Activated T-helper 1 cell treated with anti-CD3 and anti-CD28 coated beads, Interleukin-12 subunit alpha, Interleukin-12 subunit beta, Interleukin-2, Interleukin-4 antibody, amounts not matched to agents 30 ng/mL and 10 ng/mL and 1 ng/mL, durations not matched to agents 14 hours and 24 hours and 36 hours (primary cell): ENCODE data around the gene SYDE2. TPM values are rescaled to one million over a fixed set of nuclear protein-coding genes. Genes with fewer than 3 reads are reported as not detected.

Experiments used
- DNase-seq: peaks from one replicate; pipeline ENCODE4 v3.0.0; 2021; ENCODE audit warnings: low spot score
- H3K27ac Mint-ChIP-seq: one replicate; pipeline ENCODE4 v1.8.0; 2021; ENCODE audit warnings: mild to moderate bottlenecking, mixed read lengths
- H3K27me3 Mint-ChIP-seq: one replicate; pipeline ENCODE4 v1.8.0; 2022; ENCODE audit warnings: mild to moderate bottlenecking, moderate library complexity, mixed read lengths; ENCODE audit not compliant: insufficient read depth
- H3K36me3 Mint-ChIP-seq: one replicate; pipeline ENCODE4 v1.8.0; 2021; ENCODE audit warnings: low read depth, mixed read lengths
- H3K4me1 Mint-ChIP-seq: one replicate; pipeline ENCODE4 v1.8.0; 2021; ENCODE audit warnings: low read depth, mixed read lengths
- H3K4me3 Mint-ChIP-seq: one replicate; pipeline ENCODE4 v1.8.0; 2021; ENCODE audit warnings: mild to moderate bottlenecking, moderate library complexity, mixed read lengths
- H3K9me3 Mint-ChIP-seq: one replicate; pipeline ENCODE4 v1.8.0; 2021; ENCODE audit warnings: mixed read lengths
- intact Hi-C: fragments of 100-400 bp; cut with micrococcal nuclease; formaldehyde crosslinking; loops from one replicate; pipeline ENCODE4 v1.15.1; 2024
- total RNA-seq: library from RNA; stranded (reverse); gene quantifications from 2 replicates; pipeline ENCODE4 v1.2.3, GENCODE V29; 2022

Gene SYDE2
- total RNA-seq, 1 donor from 2014 or later = 0.83 TPM

DNA sequence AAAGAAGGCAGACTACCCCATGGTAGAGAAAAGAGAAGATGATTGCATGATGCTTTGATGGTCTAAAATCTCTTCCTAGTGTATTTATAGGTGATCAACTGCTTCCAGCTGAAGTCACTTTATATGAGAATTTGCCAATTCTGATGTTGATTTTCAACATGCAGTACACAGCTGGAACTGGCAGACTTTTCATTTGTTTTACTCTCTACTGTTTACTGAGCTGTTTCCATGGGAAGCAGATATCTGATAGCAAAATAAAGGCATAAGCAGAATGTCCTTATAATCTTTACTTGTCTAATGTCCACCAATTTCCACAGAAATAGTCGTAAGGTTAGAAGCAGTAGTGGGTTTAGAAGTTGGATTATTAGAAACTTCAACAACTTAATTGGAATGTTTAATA is 74.9 kb downstream of the SYDE2 start:
- H3K36me3 Mint-ChIP-seq = no peaks in the 10 kb centered on the region
- no peak overlapping the region for H3K27ac Mint-ChIP-seq

DNA sequence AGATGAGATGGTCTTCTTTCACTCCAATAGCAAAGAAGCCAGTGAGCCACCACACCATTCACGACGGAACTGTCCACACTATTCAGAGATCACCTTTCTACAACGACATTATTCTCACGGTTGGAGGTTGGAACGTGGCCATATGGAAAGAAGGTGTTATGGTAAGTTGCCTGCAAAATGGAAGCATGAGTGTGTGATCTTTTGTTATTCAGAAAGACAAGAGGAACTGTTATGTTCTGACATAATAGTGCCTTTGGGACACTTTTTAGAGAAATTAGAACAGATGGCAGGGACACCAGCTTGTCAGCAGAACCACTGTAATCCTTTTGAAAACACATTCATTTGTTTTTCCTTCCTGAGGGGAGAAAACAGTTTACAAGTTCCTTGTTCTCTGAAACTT is 76.7 kb downstream of the SYDE2 start:
- Mint-ChIP-seq H3K27ac (no peak overlapping the region), H3K9me3 (no peaks in the 10 kb centered on the region), H3K4me3 (no peak overlapping the region), H3K4me1 (no peaks in the 10 kb centered on the region), H3K36me3 (no peaks in the 10 kb centered on the region), H3K27me3 (peaks cover 26% of the 10 kb centered on the region)
- DNase-seq = no peak
- intact Hi-C loops = no loop called here

More for the DNA sequence above, 74.9 kb downstream of the SYDE2 start:
- DNase-seq = no peak
- Mint-ChIP-seq H3K4me3 (no peak overlapping the region), H3K9me3 (no peaks in the 10 kb centered on the region), H3K27me3 (peaks cover 24% of the 10 kb centered on the region), H3K4me1 (no peaks in the 10 kb centered on the region)
- intact Hi-C loops = no loop called here

DNA sequence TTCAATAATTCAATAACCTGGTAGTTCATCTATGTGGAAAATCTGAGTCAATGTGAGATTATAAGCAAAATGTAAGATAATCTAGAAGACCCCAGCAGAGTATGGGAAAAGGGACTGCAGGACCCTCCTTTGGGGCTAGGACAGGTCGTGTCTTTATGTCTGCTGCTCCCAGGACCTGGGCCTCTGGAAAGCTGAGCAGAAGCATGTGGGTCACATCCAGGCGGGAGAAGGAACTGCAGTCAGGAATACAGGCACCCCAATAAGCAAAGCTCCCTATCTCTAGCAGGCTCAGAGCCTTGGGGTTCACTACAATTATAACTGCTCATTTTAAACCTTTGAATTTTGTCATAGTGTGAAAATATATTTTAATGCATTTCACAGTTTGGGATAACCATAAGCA is 78.6 kb downstream of the SYDE2 start:
- Mint-ChIP-seq H3K27ac (no peak overlapping the region), H3K4me1 (no peaks in the 10 kb centered on the region), H3K27me3 (peaks cover 17% of the 10 kb centered on the region), H3K36me3 (no peaks in the 10 kb centered on the region), H3K4me3 (no peak overlapping the region), H3K9me3 (no peaks in the 10 kb centered on the region)
- DNase-seq = no peak
- intact Hi-C loops = no loop called here

DNA sequence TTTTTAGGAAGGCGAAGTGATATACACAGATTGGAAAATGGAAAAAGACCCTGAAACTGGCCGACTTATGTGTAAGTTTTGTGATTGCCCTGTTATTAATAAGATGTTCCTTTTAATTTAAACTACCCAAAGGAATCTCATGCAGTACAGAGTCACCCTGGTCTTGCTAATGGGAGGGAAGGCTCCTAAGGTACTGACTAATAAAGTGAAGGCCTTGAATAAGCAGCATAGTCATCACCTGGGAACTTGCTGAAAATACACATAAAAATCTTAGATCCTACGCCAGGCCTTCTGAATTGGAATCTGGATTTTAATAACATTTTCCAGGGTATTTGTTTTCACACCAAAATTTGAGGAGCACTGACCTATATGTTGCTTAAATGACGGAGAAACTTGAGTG is 79.1 kb downstream of the SYDE2 start:
- peaks cover 16% of the 10 kb centered on the region for H3K27me3 Mint-ChIP-seq
- H3K27ac Mint-ChIP-seq = no peak overlapping the region
- no peaks in the 10 kb centered on the region for H3K4me1 Mint-ChIP-seq
- H3K36me3 Mint-ChIP-seq = no peaks in the 10 kb centered on the region
- no peak for DNase-seq
- intact Hi-C loops = no loop called here
- H3K9me3 Mint-ChIP-seq = no peaks in the 10 kb centered on the region
- H3K4me3 Mint-ChIP-seq = no peak overlapping the region

DNA sequence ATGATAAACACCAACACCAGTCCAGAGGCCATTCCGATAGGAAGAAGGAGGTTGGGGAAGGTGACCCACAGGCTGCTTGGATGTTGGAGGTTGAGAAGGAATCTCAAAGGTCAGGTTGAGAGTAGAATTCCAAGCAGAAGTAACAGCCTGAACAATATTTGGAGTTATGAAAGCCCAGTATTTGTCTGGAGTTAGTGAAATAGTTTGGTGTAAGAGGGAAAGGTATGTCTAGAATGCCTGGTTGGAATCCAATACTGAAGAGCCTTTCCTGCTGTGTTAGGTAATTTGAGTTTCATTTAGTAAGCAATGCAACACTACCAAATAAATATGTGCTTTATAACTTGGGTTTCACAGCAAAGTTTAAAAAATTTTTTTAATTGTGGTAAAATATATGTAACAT is 82.1 kb downstream of the SYDE2 start:
- H3K4me1 Mint-ChIP-seq = no peaks in the 10 kb centered on the region
- no peak overlapping the region for H3K4me3 Mint-ChIP-seq
- H3K27ac Mint-ChIP-seq = no peak overlapping the region
- intact Hi-C loops = no loop called here
- H3K9me3 Mint-ChIP-seq = no peaks in the 10 kb centered on the region
- DNase-seq = no peak
- H3K27me3 Mint-ChIP-seq = peaks cover 8% of the 10 kb centered on the region
- no peaks in the 10 kb centered on the region for H3K36me3 Mint-ChIP-seq

DNA sequence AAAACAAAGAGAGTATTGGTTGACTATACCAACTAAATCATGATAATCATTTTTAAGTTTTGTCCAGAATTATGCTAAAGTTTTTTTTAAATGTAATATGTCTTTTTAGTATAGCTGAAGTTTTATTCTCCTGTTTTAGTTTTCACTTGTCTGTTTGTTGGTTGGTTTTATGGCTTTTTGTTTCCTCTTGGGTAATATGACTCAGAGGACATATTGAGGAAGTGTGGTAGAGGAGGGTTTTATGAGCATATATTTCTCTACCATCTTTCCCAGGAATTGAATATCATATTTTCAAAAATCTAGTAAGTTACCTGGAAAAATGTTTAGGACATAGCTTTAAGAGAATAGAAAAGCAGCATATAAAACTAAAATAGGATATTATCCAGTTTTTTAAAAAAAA is 84.0 kb downstream of the SYDE2 start:
- peaks cover 9% of the 10 kb centered on the region for H3K27me3 Mint-ChIP-seq
- no peak overlapping the region for H3K27ac Mint-ChIP-seq
- no peaks in the 10 kb centered on the region for H3K36me3 Mint-ChIP-seq

DNA sequence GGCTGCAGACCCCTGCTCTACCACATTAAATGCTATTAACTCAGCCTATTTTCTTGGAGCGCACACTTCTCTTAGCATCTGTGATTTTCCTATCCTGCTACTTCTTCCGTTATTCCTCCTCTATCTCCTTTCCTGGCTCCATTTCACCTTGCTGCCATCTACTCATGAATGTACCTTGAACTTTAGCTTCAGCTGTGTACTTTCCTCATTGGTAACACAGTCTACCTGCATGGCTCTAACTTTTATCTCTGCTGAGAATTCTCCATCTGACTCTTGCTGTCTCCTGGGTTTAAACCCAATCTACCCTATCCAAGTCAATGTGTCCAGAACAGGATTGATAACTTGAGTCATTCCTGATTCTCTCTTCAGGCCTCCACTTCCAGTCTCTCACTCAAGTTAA is 84.9 kb downstream of the SYDE2 start:
- no peaks in the 10 kb centered on the region for H3K4me1 Mint-ChIP-seq
- H3K36me3 Mint-ChIP-seq = no peaks in the 10 kb centered on the region
- peaks cover 9% of the 10 kb centered on the region for H3K27me3 Mint-ChIP-seq
- H3K27ac Mint-ChIP-seq = no peak overlapping the region
- no peak overlapping the region for H3K4me3 Mint-ChIP-seq
- intact Hi-C loops = no loop called here
- DNase-seq = no peak
- H3K9me3 Mint-ChIP-seq = no peaks in the 10 kb centered on the region

More for the DNA sequence above, 84.0 kb downstream of the SYDE2 start:
- Mint-ChIP-seq H3K9me3 (no peaks in the 10 kb centered on the region), H3K4me1 (no peaks in the 10 kb centered on the region), H3K4me3 (no peak overlapping the region)
- no peak for DNase-seq
- intact Hi-C loops = no loop called here

DNA sequence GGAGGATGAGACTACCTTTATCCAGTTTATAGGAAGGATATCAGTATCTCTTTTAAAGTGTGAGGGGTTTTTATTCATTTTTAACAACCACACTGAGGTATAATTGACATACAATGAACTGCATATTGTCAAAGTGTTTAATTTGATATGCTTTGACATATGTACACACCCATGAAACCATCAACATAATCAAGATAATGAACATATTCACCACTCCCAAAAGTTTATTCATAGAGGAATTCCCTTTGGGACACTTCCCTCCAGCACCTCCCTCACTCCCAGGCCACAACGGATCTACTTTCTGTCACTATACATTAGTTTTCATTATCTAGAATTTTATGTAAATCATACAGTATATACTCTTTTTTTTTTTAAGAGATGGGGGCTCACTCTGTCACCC is 89.1 kb downstream of the SYDE2 start:
- H3K36me3 Mint-ChIP-seq = no peaks in the 10 kb centered on the region
- no peak for DNase-seq
- no peaks in the 10 kb centered on the region for H3K4me1 Mint-ChIP-seq
- H3K27ac Mint-ChIP-seq = no peak overlapping the region
- intact Hi-C loops = no loop called here
- H3K9me3 Mint-ChIP-seq = no peaks in the 10 kb centered on the region
- H3K4me3 Mint-ChIP-seq = no peak overlapping the region
- peaks cover 4% of the 10 kb centered on the region for H3K27me3 Mint-ChIP-seq

DNA sequence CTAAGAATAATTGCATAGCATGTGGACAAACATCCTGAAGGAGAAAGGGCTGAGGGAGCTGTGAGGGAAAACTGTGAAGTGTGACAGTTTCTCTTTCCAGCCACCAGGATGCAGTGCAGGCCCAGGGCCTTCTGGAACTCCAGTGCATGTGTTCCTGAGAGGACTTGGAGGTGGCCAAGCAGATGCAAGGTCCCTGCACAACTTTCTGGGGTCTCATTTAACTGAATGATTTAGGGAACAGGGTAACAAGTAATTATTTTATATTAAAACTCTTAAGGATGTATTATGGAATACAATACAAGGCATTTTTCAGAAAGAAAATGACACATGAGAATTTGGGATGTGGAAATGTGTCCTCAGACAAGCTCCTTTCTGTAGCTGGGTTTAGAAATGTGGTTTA is 91.3 kb downstream of the SYDE2 start:
- intact Hi-C loops = loop anchor here (1.0 to 2.0 kb wide), 3 partner anchors 91 to 150 kb away; partner anchors contain the start of genes C1orf52 and SYDE2
- peaks cover 5% of the 10 kb centered on the region for H3K27me3 Mint-ChIP-seq
- H3K4me3 Mint-ChIP-seq = no peak overlapping the region
- no peaks in the 10 kb centered on the region for H3K4me1 Mint-ChIP-seq
- peak; percentile 20 for DNase-seq
- no peaks in the 10 kb centered on the region for H3K9me3 Mint-ChIP-seq
- H3K27ac Mint-ChIP-seq = no peak overlapping the region
- no peaks in the 10 kb centered on the region for H3K36me3 Mint-ChIP-seq

Other genes starting within 250 kb of the SYDE2 start
- gene MCOLN2, start 203.9 kb downstream of the SYDE2 start, total RNA-seq = 117 and 119 TPM in 2 replicates
- 1.3 and 1.7 TPM in 2 replicates for gene MCOLN3, start 152.5 kb downstream of the SYDE2 start, total RNA-seq
- 30.9 and 31.6 TPM in 2 replicates for gene C1orf52, start 58.6 kb upstream of the SYDE2 start, total RNA-seq
- gene BCL10, start 75.6 kb upstream of the SYDE2 start, total RNA-seq = 25.1 and 28.8 TPM in 2 replicates